ENCODE data around the gene CHGA. TPM values are rescaled to one million over a fixed set of nuclear protein-coding genes. Genes with fewer than 3 reads are reported as not detected.

CHGA gene
- total RNA-seq: under 1 TPM in 1 of 4 donors, not detected in 3; 0.69 TPM

- ATAC-seq (ENCODE audit: low FRiP score) (no peak), DNase-seq (ENCODE audit: low spot score) (no peak)
- no peak for TF ChIP-seq CTCF (IDR thresholded peaks at IDR 0.05)
These were observed at the start of gene CHGA for GRCh38 chr14:92922883-92923743. Gene CHGA (plus strand): TSS chr14:92923150. CDS start chr14:92923360, 210 bp downstream.

- TF ChIP-seq CTCF (IDR thresholded peaks at IDR 0.05): no peak
- no peak for ATAC-seq (ENCODE audit: low FRiP score)
- no peak for DNase-seq (ENCODE audit: low spot score)
These were observed 47.8 kb upstream of the CHGA start for GRCh38 chr14:92874962-92875661.

- DNase-seq (ENCODE audit: low spot score) (no peak), ATAC-seq (ENCODE audit: low FRiP score) (no peak)
- TF ChIP-seq CTCF (IDR thresholded peaks at IDR 0.05): no peak
These were observed 45.1 kb upstream of the CHGA start for GRCh38 chr14:92877757-92878431.

GRCh38 chr14:92880351-92880750, 42.6 kb upstream of the CHGA start:
- TF ChIP-seq CTCF (IDR thresholded peaks at IDR 0.05): no peak

GRCh38 chr14:92880851-92881250, 42.1 kb upstream of the CHGA start:
- ATAC-seq (ENCODE audit: low FRiP score) (no peak), DNase-seq (ENCODE audit: low spot score) (no peak)
- no peak for TF ChIP-seq CTCF (IDR thresholded peaks at IDR 0.05)

More at GRCh38 chr14:92880351-92880750, 42.6 kb upstream of the CHGA start:
- ATAC-seq (ENCODE audit: low FRiP score) (no peak), DNase-seq (ENCODE audit: low spot score) (no peak)

- DNase-seq (ENCODE audit: low spot score) (no peak), ATAC-seq (ENCODE audit: low FRiP score) (no peak)
- TF ChIP-seq CTCF (IDR thresholded peaks at IDR 0.05): no peak
These were observed 39.9 kb upstream of the CHGA start for GRCh38 chr14:92883066-92883465.
